H9 (cell line): ENCODE results near the gene IGF2BP2. TPM values are rescaled to one million over a fixed set of nuclear protein-coding genes. Genes with fewer than 3 reads are reported as not detected.

Source experiments
- DNase-seq: peaks from one replicate; pipeline ENCODE4 v3.0.0-alpha.2; 2017
- H2AFZ ChIP-seq: one replicate; pipeline ENCODE4 v1.6.1; 2013; ENCODE audit warnings: mild to moderate bottlenecking, low read length, control low read depth, moderate library complexity
- H2AK5ac ChIP-seq: 2 replicates; pipeline ENCODE4 v1.6.1; 2013; ENCODE audit warnings: low read length, control low read depth, mixed read lengths; ENCODE audit not compliant: insufficient read length
- H2BK120ac ChIP-seq: one replicate; pipeline ENCODE4 v1.6.1; 2013; ENCODE audit warnings: low read depth, mild to moderate bottlenecking, low read length, control low read depth, inconsistent platforms; ENCODE audit not compliant: poor library complexity, severe bottlenecking
- H2BK12ac ChIP-seq: 2 replicates; pipeline ENCODE4 v1.6.1; 2013; ENCODE audit warnings: low read length, control low read depth, mixed read lengths, low read depth; ENCODE audit not compliant: insufficient read length
- H2BK15ac ChIP-seq: 2 replicates; pipeline ENCODE4 v1.6.1; 2013; ENCODE audit warnings: low read depth, low read length, control low read depth
- H2BK20ac ChIP-seq: one replicate; pipeline ENCODE4 v1.6.1; 2013; ENCODE audit warnings: low read depth, mild to moderate bottlenecking, low read length, control low read depth, inconsistent platforms; ENCODE audit not compliant: poor library complexity, severe bottlenecking
- H2BK5ac ChIP-seq: 2 replicates; pipeline ENCODE4 v1.6.1; 2013; ENCODE audit warnings: low read length, control low read depth, mixed read lengths; ENCODE audit not compliant: insufficient read length
- H3K14ac ChIP-seq: 2 replicates; pipeline ENCODE4 v1.6.1; 2013; ENCODE audit warnings: low read length, control low read depth; ENCODE audit not compliant: insufficient read depth
- H3K18ac ChIP-seq: 2 replicates; pipeline ENCODE4 v1.6.1; 2013; ENCODE audit warnings: low read depth, mild to moderate bottlenecking, mixed read lengths, low read length, control low read depth; ENCODE audit not compliant: insufficient read length
- H3K23ac ChIP-seq: 2 replicates; pipeline ENCODE4 v1.6.1; 2013; ENCODE audit warnings: low read length, control low read depth, mixed read lengths, low read depth; ENCODE audit not compliant: insufficient read length
- H3K23me2 ChIP-seq: 2 replicates; pipeline ENCODE4 v1.6.1; 2013; ENCODE audit warnings: low read depth, mild to moderate bottlenecking, mixed read lengths, low read length, control low read depth; ENCODE audit not compliant: insufficient read length, poor library complexity, severe bottlenecking
- H3K27ac ChIP-seq: 2 replicates; pipeline ENCODE4 v1.5.1; 2013; ENCODE audit warnings: low read length, control low read depth, mixed read lengths, low read depth; ENCODE audit not compliant: insufficient read length
- H3K27me3 ChIP-seq: 2 replicates; pipeline ENCODE4 v1.6.1; 2013; ENCODE audit warnings: low read length, control low read depth, inconsistent platforms; ENCODE audit not compliant: insufficient read depth
- H3K4ac ChIP-seq: 2 replicates; pipeline ENCODE4 v1.6.1; 2013; ENCODE audit warnings: low read depth, mild to moderate bottlenecking, control low read depth, inconsistent platforms, low read length, moderate library complexity
- H3K4me1 ChIP-seq: 2 replicates; pipeline ENCODE4 v1.6.1; 2013; ENCODE audit warnings: low read length, control low read depth, inconsistent platforms; ENCODE audit not compliant: insufficient read depth
- H3K4me2 ChIP-seq: 2 replicates; pipeline ENCODE4 v1.6.1; 2013; ENCODE audit warnings: low read length, control low read depth, mixed read lengths; ENCODE audit not compliant: insufficient read length, insufficient read depth
- H3K56ac ChIP-seq: 2 replicates; pipeline ENCODE4 v1.6.1; 2013; ENCODE audit warnings: low read depth, mild to moderate bottlenecking, mixed read lengths, low read length, control low read depth; ENCODE audit not compliant: insufficient read length
- H3K79me1 ChIP-seq: 2 replicates; pipeline ENCODE4 v1.6.1; 2013; ENCODE audit warnings: low read depth, mild to moderate bottlenecking, moderate library complexity, low read length, control low read depth, inconsistent platforms; ENCODE audit not compliant: insufficient read depth, poor library complexity, severe bottlenecking
- H3K79me2 ChIP-seq: 2 replicates; pipeline ENCODE4 v1.6.1; 2013; ENCODE audit warnings: low read length, control low read depth, inconsistent platforms; ENCODE audit not compliant: insufficient read depth
- H3K9ac ChIP-seq: 2 replicates; pipeline ENCODE4 v1.6.1; 2013; ENCODE audit warnings: low read length, control low read depth, mixed read lengths; ENCODE audit not compliant: insufficient read length; ENCODE audit errors: extremely low read depth
- H3K9me3 ChIP-seq: one replicate; pipeline ENCODE4 v1.6.1; 2013; ENCODE audit warnings: low read depth, low read length, inconsistent platforms; ENCODE audit not compliant: control insufficient read depth
- H3T11ph ChIP-seq: one replicate; pipeline ENCODE4 v1.6.1; 2013; ENCODE audit warnings: mild to moderate bottlenecking, low read length, control low read depth, inconsistent platforms
- H4K20me1 ChIP-seq: one replicate; pipeline ENCODE4 v1.6.1; 2013; ENCODE audit not compliant: control insufficient read depth, insufficient read length, insufficient read depth
- H4K5ac ChIP-seq: 2 replicates; pipeline ENCODE4 v1.6.1; 2013; ENCODE audit warnings: low read depth, mild to moderate bottlenecking, mixed read lengths, low read length, control low read depth; ENCODE audit not compliant: insufficient read length
- H4K8ac ChIP-seq: replicated peaks from 2 replicates; pipeline ENCODE4 v1.6.1; 2013; ENCODE audit warnings: low read length, control low read depth, mixed read lengths, low read depth; ENCODE audit not compliant: insufficient read length
- H4K91ac ChIP-seq: 2 replicates; pipeline ENCODE4 v1.6.1; 2013; ENCODE audit warnings: low read depth, mild to moderate bottlenecking, moderate library complexity, mixed read lengths, low read length, control low read depth; ENCODE audit not compliant: insufficient read length
- H3K27ac Mint-ChIP-seq, 3 experiments: 2 replicates in 2 of 3; 3 replicates in 1 of 3; pipeline ENCODE4 v1.8.0; 2020 to 2021; ENCODE audit warnings: mixed read lengths in 3 of 3, mild to moderate bottlenecking in 1 of 3, moderate library complexity in 1 of 3
- H3K27me3 Mint-ChIP-seq: 2 replicates; pipeline ENCODE4 v1.8.0; 2021; ENCODE audit warnings: low read depth, mild to moderate bottlenecking, moderate library complexity, mixed read lengths
- H3K36me3 Mint-ChIP-seq, 3 experiments: 2 replicates in 2 of 3; 3 replicates in 1 of 3; pipeline ENCODE4 v1.8.0; 2020 to 2021; ENCODE audit warnings: low read depth in 3 of 3, mixed read lengths in 3 of 3; ENCODE audit not compliant: insufficient read depth in 1 of 3
- H3K4me1 Mint-ChIP-seq, 2 experiments: 2 replicates each; pipeline ENCODE4 v1.8.0; 2020; ENCODE audit warnings: mixed read lengths in 2 of 2
- H3K4me3 Mint-ChIP-seq, 2 experiments: 2 replicates in 1 of 2; 3 replicates in 1 of 2; pipeline ENCODE4 v1.8.0; 2020 to 2021; ENCODE audit warnings: mild to moderate bottlenecking in 2 of 2, mixed read lengths in 2 of 2, moderate library complexity in 1 of 2
- H3K9me3 Mint-ChIP-seq, 2 experiments: 2 replicates in 1 of 2; 3 replicates in 1 of 2; pipeline ENCODE4 v1.8.0; 2020; ENCODE audit warnings: mild to moderate bottlenecking in 2 of 2, mixed read lengths in 2 of 2, moderate library complexity in 1 of 2
- CTCF ChIP-seq: fragments of 200-600 bp; sonication (generic); conservative IDR thresholded peaks from 3 replicates; pipeline ENCODE4 v1.8.0; 2021; ENCODE audit warnings: antibody characterized with exemption, mild to moderate bottlenecking
- WGBS: extraction: QIAGEN DNeasy Blood & Tissue Kit; methylation state at CpG from one replicate; pipeline ENCODE4 v1.1.7; 2013; ENCODE audit warnings: missing lambda C conversion rate, low lambda C conversion rate, mixed read lengths; ENCODE audit not compliant: insufficient read length; ENCODE audit errors: extremely low coverage; 5-methylcytosine and 5-hydroxymethylcytosine counted together
- total RNA-seq: library from RNA; stranded (reverse); gene quantifications from 2 replicates; pipeline ENCODE4 v1.2.1, GENCODE V29; 2021

Gene IGF2BP2
- total RNA-seq, 1 experiment from 2014 or later, result 130 TPM

DNA sequence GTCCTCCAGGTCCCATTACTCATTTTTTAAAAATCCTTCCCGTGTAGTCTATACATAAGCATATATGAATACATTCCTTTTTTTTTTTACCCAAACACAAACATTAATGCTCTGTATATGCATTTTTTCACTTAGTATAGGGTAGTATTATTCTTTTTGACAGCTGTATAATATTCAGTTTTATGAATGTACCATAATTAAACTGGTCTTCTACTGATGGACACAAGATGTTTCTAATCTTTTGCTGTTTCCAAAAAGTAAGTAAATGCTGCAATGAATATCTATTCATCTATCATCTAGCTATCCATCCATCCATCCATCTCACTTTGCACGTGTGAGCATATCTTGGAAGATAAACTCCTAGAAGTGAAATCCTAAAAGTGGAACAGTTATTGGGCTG, 110.8 kb downstream of the IGF2BP2 start:
- Histone ChIP-seq H2BK15ac (no peak overlapping the region), H3K27me3 (no peaks in the 10 kb centered on the region), H3K23me2 (no peaks in the 10 kb centered on the region), H2BK120ac (no peak overlapping the region), H3K27ac (no peak overlapping the region), H3K79me2 (peaks cover 24% of the 10 kb centered on the region; the same call in 1 of the 2 replicates), H4K8ac (no peak overlapping the region), H2BK20ac (no peak overlapping the region), H4K5ac (no peak overlapping the region), H4K20me1 (no peaks in the 10 kb centered on the region), H3K4me2 (no peak overlapping the region), H3K18ac (no peak overlapping the region), H3T11ph (no peak overlapping the region), H3K56ac (no peak overlapping the region), H2AFZ (no peak overlapping the region), H3K9ac (no peak overlapping the region), H3K4me1 (peaks cover 36% of the 10 kb centered on the region), H2BK5ac (no peak overlapping the region), H3K79me1 (peaks cover 8% of the 10 kb centered on the region), H3K4ac (no peak overlapping the region), H3K23ac (no peak overlapping the region), H3K9me3 (no peaks in the 10 kb centered on the region), H2AK5ac (no peak overlapping the region), H4K91ac (no peak overlapping the region), H3K14ac (no peak overlapping the region), H2BK12ac (no peak overlapping the region)
- H3K4me3 Mint-ChIP-seq, result no peak overlapping the region
- no peak overlapping the region for H3K27ac Mint-ChIP-seq
- TF ChIP-seq CTCF, result no peak
- no peaks in the 10 kb centered on the region for H3K9me3 Mint-ChIP-seq
- H3K27me3 Mint-ChIP-seq, result no peaks in the 10 kb centered on the region
- WGBS, result 100% methylated on average over 1 of the region's 2 CpGs
- H3K36me3 Mint-ChIP-seq, result peaks cover 0 to under 1% (median 0%) of the 10 kb centered on the region in 3 experiments; a peak in 1 of 7 replicates
- H3K4me1 Mint-ChIP-seq, result peaks cover 76 to 78% of the 10 kb centered on the region in 2 experiments
- DNase-seq, result no peak
